IMR-90 (cell line): ENCODE data around the gene CDCP1. TPM values are rescaled to one million over a fixed set of nuclear protein-coding genes. Genes with fewer than 3 reads are reported as not detected.
A peak's percentile ranks its signal among the peaks of the same experiment; 100 is the strongest.

Experiments
- ATAC-seq: fragments of 200-7000 bp; cut with Tn5 transposase; 2 replicates; pipeline ENCODE4 v1.9.1; 2020; ENCODE audit warnings: low read depth, mild to moderate bottlenecking, moderate library complexity
- BruUV-seq: library from RNA; stranded (reverse); fragments of 400-500 nt; replicated peaks from 2 replicates; lab custom pipeline; 2021; lab: Mats Ljungman, UMichigan
- CTCF ChIA-PET: fragments of 300-600 bp; formaldehyde crosslinking; extraction: SDS; loops from one replicate; lab custom pipeline; 2021; ENCODE audit warnings: antibody characterized with exemption; lab: Yijun Ruan, JAX
- POLR2A ChIA-PET: fragments of 300-600 bp; sonication (Branson Sonifier 250); formaldehyde crosslinking; loops from one replicate; lab custom pipeline; 2022; ENCODE audit warnings: antibody characterized with exemption; ENCODE audit not compliant: unreplicated experiment; lab: Charles Lee
- DNase-seq: peaks from one replicate; pipeline ENCODE4 v3.0.0; 2013
- H2AFZ ChIP-seq: replicated peaks from 2 replicates; pipeline ENCODE3; 2013; ENCODE audit warnings: low read length, mild to moderate bottlenecking; ENCODE audit not compliant: poor library complexity
- H2AK5ac ChIP-seq: 2 replicates; pipeline ENCODE4 v1.6.1; 2013; ENCODE audit warnings: low read depth, low read length, inconsistent platforms
- H2AK9ac ChIP-seq: replicated peaks from 2 replicates; pipeline ENCODE3; 2013; ENCODE audit warnings: mild to moderate bottlenecking, low read depth, low read length, moderate library complexity; ENCODE audit not compliant: poor library complexity
- H2BK120ac ChIP-seq: 2 replicates; pipeline ENCODE4 v1.6.1; 2013; ENCODE audit warnings: low read depth, low read length, inconsistent platforms
- H2BK15ac ChIP-seq: 3 replicates; pipeline ENCODE4 v1.6.1; 2013; ENCODE audit warnings: low read depth, low read length, inconsistent platforms
- H2BK20ac ChIP-seq: 2 replicates; pipeline ENCODE4 v1.6.1; 2013; ENCODE audit warnings: low read depth, mild to moderate bottlenecking, inconsistent platforms, low read length, moderate library complexity
- H2BK5ac ChIP-seq: 2 replicates; pipeline ENCODE4 v1.6.1; 2013; ENCODE audit warnings: mild to moderate bottlenecking, low read depth, low read length, inconsistent platforms; ENCODE audit not compliant: poor library complexity, severe bottlenecking
- H3K14ac ChIP-seq: replicated peaks from 2 replicates; pipeline ENCODE4 v1.6.1; 2013; ENCODE audit warnings: low read depth, low read length, inconsistent platforms
- H3K18ac ChIP-seq: 2 replicates; pipeline ENCODE4 v1.6.1; 2013; ENCODE audit warnings: low read depth, low read length, control low read depth
- H3K23ac ChIP-seq: 2 replicates; pipeline ENCODE4 v1.6.1; 2013; ENCODE audit warnings: low read depth, low read length, inconsistent platforms
- H3K27ac ChIP-seq: 2 replicates; pipeline ENCODE4 v1.5.1; 2013; ENCODE audit warnings: mild to moderate bottlenecking, control low read depth, low read length; ENCODE audit not compliant: insufficient read depth
- H3K27me3 ChIP-seq: 2 replicates; pipeline ENCODE4 v1.6.1; 2013; ENCODE audit warnings: low read length; ENCODE audit not compliant: control insufficient read depth, insufficient read depth
- H3K36me3 ChIP-seq: 2 replicates; pipeline ENCODE4 v1.6.1; 2013; ENCODE audit warnings: low read length, mixed read lengths; ENCODE audit not compliant: control insufficient read depth, insufficient read depth
- H3K4ac ChIP-seq: 2 replicates; pipeline ENCODE4 v1.6.1; 2013; ENCODE audit warnings: low read depth, low read length, inconsistent platforms
- H3K4me1 ChIP-seq: 2 replicates; pipeline ENCODE4 v1.6.1; 2013; ENCODE audit warnings: low read length, mixed read lengths; ENCODE audit not compliant: control insufficient read depth, insufficient read depth
- H3K4me2 ChIP-seq: 2 replicates; pipeline ENCODE4 v1.6.1; 2013; ENCODE audit warnings: low read depth, mild to moderate bottlenecking, control low read depth, low read length, moderate library complexity
- H3K4me3 ChIP-seq: 2 replicates; pipeline ENCODE4 v1.5.1; 2013; ENCODE audit warnings: low read depth, mild to moderate bottlenecking, control low read depth, low read length, moderate library complexity; ENCODE audit not compliant: insufficient read depth
- H3K56ac ChIP-seq: 2 replicates; pipeline ENCODE4 v1.6.1; 2013; ENCODE audit warnings: low read length, inconsistent platforms; ENCODE audit not compliant: insufficient read depth; ENCODE audit errors: extremely low read depth
- H3K79me1 ChIP-seq, 2 experiments: 2 replicates each; pipeline ENCODE4 v1.6.1; 2013; ENCODE audit warnings: low read length in 2 of 2, inconsistent platforms in 1 of 2, low read depth in 1 of 2
- H3K9ac ChIP-seq: 2 replicates; pipeline ENCODE4 v1.6.1; 2013; ENCODE audit warnings: low read depth, low read length, control low read depth
- H3K9me1 ChIP-seq: 2 replicates; pipeline ENCODE4 v1.6.1; 2013; ENCODE audit warnings: low read length, inconsistent platforms; ENCODE audit not compliant: insufficient read depth
- H3K9me3 ChIP-seq: 2 replicates; pipeline ENCODE4 v1.6.1; 2013; ENCODE audit warnings: low read length; ENCODE audit not compliant: control insufficient read depth, insufficient read depth
- H4K20me1 ChIP-seq: 2 replicates; pipeline ENCODE4 v1.6.1; 2013; ENCODE audit warnings: low read length, inconsistent platforms; ENCODE audit not compliant: insufficient read depth
- H4K5ac ChIP-seq: 2 replicates; pipeline ENCODE4 v1.6.1; 2013; ENCODE audit warnings: mild to moderate bottlenecking, low read depth, low read length, control low read depth
- H4K8ac ChIP-seq, 2 experiments: 2 replicates each; pipeline ENCODE4 v1.6.1; 2013; ENCODE audit warnings: low read depth in 2 of 2, low read length in 2 of 2, control low read depth in 1 of 2, inconsistent platforms in 1 of 2
- H4K91ac ChIP-seq: 2 replicates; pipeline ENCODE4 v1.6.1; 2013; ENCODE audit warnings: low read depth, low read length, inconsistent platforms; ENCODE audit not compliant: insufficient read depth
- BHLHE40 ChIP-seq: fragments of 150-350 bp; IDR thresholded peaks from 2 replicates; pipeline ENCODE4 v1.6.1; 2016; ENCODE audit warnings: mild to moderate bottlenecking, low read depth, low read length
- MAFK ChIP-seq: IDR thresholded peaks from 2 replicates; pipeline ENCODE4 v1.6.1; 2012; ENCODE audit warnings: low read depth, low read length, improper control_type of control experiment
- RFX5 ChIP-seq: IDR thresholded peaks from 2 replicates; pipeline ENCODE4 v1.8.0; 2012; ENCODE audit warnings: low read depth, mild to moderate bottlenecking, low read length, moderate library complexity
- SMC3 ChIP-seq: fragments of 150-350 bp; IDR thresholded peaks from 2 replicates; pipeline ENCODE4 v1.6.1; 2016; ENCODE audit warnings: low read depth, mild to moderate bottlenecking, antibody characterized with exemption, low read length, moderate library complexity
- WGBS, 2 experiments: methylation state at CpG; one replicate each; pipeline versions ENCODE4 v1.1.5 to v1.1.7; 2013; ENCODE audit warnings: missing lambda C conversion rate in 2 of 2; ENCODE audit not compliant: insufficient read length in 1 of 2; ENCODE audit errors: extremely low coverage in 2 of 2; 5-methylcytosine and 5-hydroxymethylcytosine counted together
- dilution Hi-C: fragments of 300-500 bp; cut with HindIII; formaldehyde crosslinking; loops from one replicate; pipeline ENCODE4 v1.14.3; 2018; ENCODE audit warnings: low sequenced_read_pairs; ENCODE audit not compliant: unreplicated experiment
- in situ Hi-C: fragments of 300-500 bp; cut with MboI; formaldehyde crosslinking; loops from 3 replicates; pipeline ENCODE4 v1.14.3; 2019; ENCODE audit warnings: low sequenced_read_pairs, inconsistent platforms, mixed read lengths
- intact Hi-C: fragments of 100-400 bp; cut with micrococcal nuclease; formaldehyde crosslinking; loops from 2 replicates; pipeline ENCODE4 v1.10.0; 2022
- polyA plus RNA-seq, 3 experiments: library from polyadenylated mRNA; depleted of rRNA; stranded (reverse); fragments of >200 nt; gene quantifications; 2 replicates each; pipeline ENCODE4 v1.2.3, GENCODE V29; 2012; ENCODE audit warnings: low replicate concordance in 1 of 3
- total RNA-seq: library from RNA; depleted of rRNA; stranded (reverse); fragments of >200 nt; gene quantifications from 2 replicates; pipeline ENCODE4 v1.2.3, GENCODE V29; 2012
- TF ChIP-seq, protein P1 (sequence below): fragments of 150-350 bp; IDR thresholded peaks from 2 replicates; pipeline ENCODE4 v1.6.1; 2017; ENCODE audit warnings: mild to moderate bottlenecking, antibody characterized with exemption, low read length, low read depth
- TF ChIP-seq, protein P2 (sequence below): fragments of 150-350 bp; IDR thresholded peaks from 2 replicates; pipeline ENCODE4 v1.6.1; 2016; ENCODE audit warnings: low read depth, mild to moderate bottlenecking, low read length, moderate library complexity, borderline replicate concordance

Gene CDCP1
- total and polyA plus RNA-seq, 2 of the 4 experiments (the other 2 are of a cell fraction), result 2.5 to 3.8 TPM

GRCh38 chr3:45081506-45082141 lies 64.6 kb downstream of the CDCP1 start:
- Histone ChIP-seq H3K56ac (no peak overlapping the region), H3K9me1 (peaks cover 16% of the 10 kb centered on the region), H4K5ac (peak overlapping the region; percentile 70; the same call in 1 of the 2 replicates), H3K4me2 (no peak overlapping the region), H3K14ac (0 out of 2 replicates have a peak overlapping the region, but pooled peaks have one; percentile 53), H4K8ac (peak overlapping the region in 1 of 2 experiments; percentile 57; a peak in 1 of 4 replicates), H3K18ac (peak overlapping the region; percentile 46; the same call in 1 of the 2 replicates), H2BK5ac (peak overlapping the region; percentile 16), H3K9ac (no peak overlapping the region), H2AFZ (peak overlapping the region; percentile 27), H2BK20ac (peak overlapping the region; percentile 54; the same call in 1 of the 2 replicates), H3K79me1 (peaks cover 0 to 8% of the 10 kb centered on the region in 2 experiments; a peak in 1 of 4 replicates), H3K23ac (0 out of 2 replicates have a peak overlapping the region, but pooled peaks have one; percentile 7), H3K27ac (peak overlapping the region; percentile 5; the same call in 1 of the 2 replicates), H2BK120ac (peak overlapping the region; percentile 80; the same call in 1 of the 2 replicates), H3K4me1 (peaks cover 15% of the 10 kb centered on the region), H3K27me3 (no peaks in the 10 kb centered on the region), H4K20me1 (no peaks in the 10 kb centered on the region), H2BK15ac (peak overlapping the region; percentile 91; the same call in 1 of the 3 replicates), H3K36me3 (no peaks in the 10 kb centered on the region), H3K4me3 (no peak overlapping the region), H4K91ac (no peak overlapping the region; the same call in 1 of the 2 replicates), H2AK9ac (peak overlapping the region; percentile 70), H2AK5ac (peak overlapping the region; percentile 73), H3K4ac (peak overlapping the region; percentile 42), H3K9me3 (no peaks in the 10 kb centered on the region)
- no peak for ATAC-seq
- BruUV-seq, result no TSS peak
- ChIA-PET CTCF (no interaction called here), POLR2A (no interaction called here)
- TF ChIP-seq SMC3 (no peak), MAFK (no peak), BHLHE40 (no peak), RFX5 (no peak)
- TF ChIP-seq, protein P1, sequence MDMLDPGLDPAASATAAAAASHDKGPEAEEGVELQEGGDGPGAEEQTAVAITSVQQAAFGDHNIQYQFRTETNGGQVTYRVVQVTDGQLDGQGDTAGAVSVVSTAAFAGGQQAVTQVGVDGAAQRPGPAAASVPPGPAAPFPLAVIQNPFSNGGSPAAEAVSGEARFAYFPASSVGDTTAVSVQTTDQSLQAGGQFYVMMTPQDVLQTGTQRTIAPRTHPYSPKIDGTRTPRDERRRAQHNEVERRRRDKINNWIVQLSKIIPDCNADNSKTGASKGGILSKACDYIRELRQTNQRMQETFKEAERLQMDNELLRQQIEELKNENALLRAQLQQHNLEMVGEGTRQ, result no peak
- TF ChIP-seq, protein P2, sequence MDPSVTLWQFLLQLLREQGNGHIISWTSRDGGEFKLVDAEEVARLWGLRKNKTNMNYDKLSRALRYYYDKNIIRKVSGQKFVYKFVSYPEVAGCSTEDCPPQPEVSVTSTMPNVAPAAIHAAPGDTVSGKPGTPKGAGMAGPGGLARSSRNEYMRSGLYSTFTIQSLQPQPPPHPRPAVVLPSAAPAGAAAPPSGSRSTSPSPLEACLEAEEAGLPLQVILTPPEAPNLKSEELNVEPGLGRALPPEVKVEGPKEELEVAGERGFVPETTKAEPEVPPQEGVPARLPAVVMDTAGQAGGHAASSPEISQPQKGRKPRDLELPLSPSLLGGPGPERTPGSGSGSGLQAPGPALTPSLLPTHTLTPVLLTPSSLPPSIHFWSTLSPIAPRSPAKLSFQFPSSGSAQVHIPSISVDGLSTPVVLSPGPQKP, result no peak
- intact Hi-C loops, result no loop called here
- no CpG with 5 or more reads among the region's 2 CpGs for WGBS, 2 experiments
- dilution Hi-C loops, result no loop called here
- DNase-seq, result no peak
- in situ Hi-C loops, result no loop called here
